HCT116 (cell line): ENCODE results near the gene MTSS2. TPM values are rescaled to one million over a fixed set of nuclear protein-coding genes. Genes with fewer than 3 reads are reported as not detected.

Experiments
- ATAC-seq: fragments of 200-7000 bp; cut with Tn5 transposase; 2 replicates; pipeline ENCODE4 v1.9.1; 2020; ENCODE audit warnings: mild to moderate bottlenecking, moderate library complexity
- BruUV-seq: library from RNA; stranded (reverse); fragments of 400-500 nt; replicated peaks from 2 replicates; lab custom pipeline; 2021; lab: Mats Ljungman, UMichigan
- CTCF ChIA-PET: fragments of 300-600 bp; sonication (Branson Sonifier 250); formaldehyde crosslinking; loops from one replicate; lab custom pipeline; 2021; ENCODE audit warnings: antibody characterized with exemption; lab: Charles Lee
- POLR2A ChIA-PET: fragments of 300-600, 350-600 bp; sonication (Branson Sonifier 250); formaldehyde crosslinking; loops from one replicate; lab custom pipeline; 2021; ENCODE audit warnings: antibody characterized with exemption; lab: Charles Lee
- RAD21 ChIA-PET, 2 experiments: fragments of 300-600 bp; sonication (Branson Sonifier 250); formaldehyde crosslinking; loops; one replicate each; lab custom pipeline; 2023; ENCODE audit warnings: low total read pairs in 2 of 2; ENCODE audit not compliant: uncharacterized antibody in 2 of 2, unreplicated experiment in 2 of 2, low non-redundant PET in 1 of 2; lab: Charles Lee
- DNase-seq: peaks from one replicate; pipeline ENCODE4 v3.0.0-alpha.2; 2010; ENCODE audit warnings: low read depth, low spot score
- H2AFZ ChIP-seq: fragments of 200-600 bp; shearing (Covaris generic), sonication (generic); 2 replicates; pipeline ENCODE4 v1.6.1; 2017; ENCODE audit warnings: low read depth, mixed run types, mixed read lengths, antibody characterized with exemption, low read length; ENCODE audit not compliant: poor library complexity, severe bottlenecking
- H3K27ac ChIP-seq: 2 replicates; pipeline ENCODE4 v1.5.1; 2012; ENCODE audit warnings: low read depth, low read length
- H3K27me3 ChIP-seq: fragments of 200-600 bp; sonication (generic); 2 replicates; pipeline ENCODE4 v1.6.1; 2016; ENCODE audit warnings: mixed run types, low read length, mixed read lengths; ENCODE audit not compliant: insufficient read depth
- H3K36me3 ChIP-seq, 2 experiments: fragments of 200-500 bp in 1 of 2; fragments of 200-600 bp in 1 of 2; sonication (Bioruptor generic) in 1 of 2; sonication (generic) in 1 of 2; 2 replicates each; pipeline versions ENCODE4 v1.5.1 to v1.6.1; 2014 to 2016; ENCODE audit warnings: low read length in 2 of 2, inconsistent platforms in 1 of 2, mixed read lengths in 1 of 2, mixed run types in 1 of 2; ENCODE audit not compliant: insufficient read depth in 2 of 2, control insufficient read depth in 1 of 2
- H3K4me1 ChIP-seq, 2 experiments: fragments of 200-600 bp in 1 of 2; sonication (generic) in 1 of 2; 2 replicates each; pipeline versions ENCODE4 v1.5.1 to v1.6.1; 2012 to 2017; ENCODE audit warnings: low read length in 2 of 2, inconsistent platforms in 1 of 2, mild to moderate bottlenecking in 1 of 2, mixed read lengths in 1 of 2, mixed run types in 1 of 2, moderate library complexity in 1 of 2; ENCODE audit not compliant: insufficient read depth in 2 of 2, control insufficient read depth in 1 of 2
- H3K4me2 ChIP-seq: fragments of 200-600 bp; sonication (generic); 2 replicates; pipeline ENCODE4 v1.6.1; 2017; ENCODE audit warnings: mixed run types, low read length, mixed read lengths
- H3K4me3 ChIP-seq, 2 experiments: fragments of 200-600 bp in 1 of 2; sonication (generic) in 1 of 2; replicated peaks in 1 of 2; 2 replicates each; pipeline ENCODE4 v1.5.1; 2011 to 2016; ENCODE audit warnings: low read length in 2 of 2, control low read depth in 1 of 2, low read depth in 1 of 2, mild to moderate bottlenecking in 1 of 2, mixed read lengths in 1 of 2, mixed run types in 1 of 2
- H3K79me2 ChIP-seq: fragments of 200-600 bp; sonication (generic); 2 replicates; pipeline ENCODE4 v1.6.1; 2017; ENCODE audit warnings: mild to moderate bottlenecking, mixed run types, low read length, moderate library complexity, mixed read lengths; ENCODE audit not compliant: insufficient read depth
- H3K9ac ChIP-seq: fragments of 200-600 bp; sonication (generic); 2 replicates; pipeline ENCODE4 v1.6.1; 2016; ENCODE audit warnings: low read length, mixed read lengths
- H3K9me2 ChIP-seq: fragments of 200-600 bp; sonication (generic), shearing (Covaris generic); 2 replicates; pipeline ENCODE4 v1.6.1; 2017; ENCODE audit warnings: mixed run types, mild to moderate bottlenecking, moderate library complexity; ENCODE audit not compliant: insufficient read depth
- H3K9me3 ChIP-seq, 2 experiments: fragments of 200-500 bp in 1 of 2; fragments of 200-600 bp in 1 of 2; sonication (Bioruptor generic) in 1 of 2; sonication (generic) in 1 of 2; 2 replicates each; pipeline ENCODE4 v1.6.1; 2014 to 2017; ENCODE audit warnings: low read length in 2 of 2, mixed read lengths in 2 of 2, inconsistent platforms in 1 of 2, low read depth in 1 of 2, mild to moderate bottlenecking in 1 of 2, mixed run types in 1 of 2, moderate library complexity in 1 of 2; ENCODE audit not compliant: control insufficient read depth in 1 of 2, insufficient read depth in 1 of 2
- H4K20me1 ChIP-seq: fragments of 200-600 bp; sonication (generic), shearing (Covaris generic); 2 replicates; pipeline ENCODE4 v1.6.1; 2017; ENCODE audit warnings: mixed run types, mild to moderate bottlenecking, moderate library complexity; ENCODE audit not compliant: insufficient read depth
- CBX3 ChIP-seq: IDR thresholded peaks from 2 replicates; pipeline ENCODE4 v1.6.1; 2012; ENCODE audit warnings: low read depth
- CEBPB ChIP-seq: IDR thresholded peaks from 2 replicates; pipeline ENCODE4 v1.6.1; 2012; ENCODE audit warnings: low read depth
- FOSL1 ChIP-seq: IDR thresholded peaks from 2 replicates; pipeline ENCODE4 v1.6.1; 2012; ENCODE audit warnings: low read depth
- POLR2AphosphoS5 ChIP-seq: IDR thresholded peaks from 2 replicates; pipeline ENCODE4 v1.6.1; 2011; ENCODE audit warnings: mild to moderate bottlenecking, low read depth, low read length, moderate library complexity
- RAD21 ChIP-seq: IDR thresholded peaks from 2 replicates; pipeline ENCODE4 v1.6.1; 2012; ENCODE audit warnings: low read depth, mild to moderate bottlenecking
- REST ChIP-seq: IDR thresholded peaks from 2 replicates; pipeline ENCODE4 v1.6.1; 2012; ENCODE audit warnings: low read depth
- SIN3A ChIP-seq: IDR thresholded peaks from 2 replicates; pipeline ENCODE4 v1.6.1; 2012; ENCODE audit warnings: low read depth
- SRF ChIP-seq: IDR thresholded peaks from 2 replicates; pipeline ENCODE4 v1.6.1; 2012; ENCODE audit warnings: low read depth
- ZBTB33 ChIP-seq: IDR thresholded peaks from 2 replicates; pipeline ENCODE4 v1.6.1; 2011; ENCODE audit warnings: mild to moderate bottlenecking, low read length, moderate library complexity; ENCODE audit not compliant: insufficient replicate concordance; ENCODE audit errors: extremely low read depth
- ZFX ChIP-seq: fragments of 450-650 bp; IDR thresholded peaks from 2 replicates; pipeline ENCODE4 v1.6.1; 2017
- ZNF274 ChIP-seq: fragments of 200-500 bp; sonication (Bioruptor generic); IDR thresholded peaks from 2 replicates; pipeline ENCODE4 v1.6.1; 2014; ENCODE audit warnings: mild to moderate bottlenecking, low read depth, low read length, inconsistent platforms
- intact Hi-C: fragments of 100-400 bp; cut with micrococcal nuclease; formaldehyde crosslinking; loops from 2 replicates; pipeline ENCODE4 v1.10.0; 2022
- total RNA-seq: library from RNA; stranded (reverse); gene quantifications from one replicate; pipeline ENCODE4 v1.2.1, GENCODE V29; 2021; ENCODE audit not compliant: unreplicated experiment

The MTSS2 gene
- total RNA-seq, 1 experiment from 2014 or later, result 41.8 TPM

- BruUV-seq, result no TSS peak
- H2AFZ ChIP-seq, result no peak overlapping the region
- DNase-seq (no peak), ATAC-seq (no peak)
- CTCF ChIA-PET, result no interaction called here
- peaks cover 6 to 16% of the 10 kb centered on the region in 2 experiments for H3K4me1 ChIP-seq
- no peak overlapping the region for H3K27ac ChIP-seq
- intact Hi-C loops, result no loop called here
- H4K20me1 ChIP-seq, result no peaks in the 10 kb centered on the region
- no peaks in the 10 kb centered on the region for H3K79me2 ChIP-seq
- no peaks in the 10 kb centered on the region for H3K9me3 ChIP-seq
- H3K9me2 ChIP-seq, result no peaks in the 10 kb centered on the region
- H3K4me2 ChIP-seq, result 0 out of 2 replicates have a peak overlapping the region, but pooled peaks have one; percentile 30
- TF ChIP-seq RAD21 (no peak), ZFX (no peak), CBX3 (no peak), ZNF274 (no peak)
- RAD21 ChIA-PET, result no interaction called here
- no peak overlapping the region for H3K9ac ChIP-seq
- no peaks in the 10 kb centered on the region for H3K27me3 ChIP-seq
- H3K4me3 ChIP-seq, result no peak overlapping the region
- POLR2A ChIA-PET, result no interaction called here
- no peaks in the 10 kb centered on the region for H3K36me3 ChIP-seq
Observed at GRCh38 chr16:70714581-70715054, 28.8 kb upstream of the MTSS2 start.

GRCh38 chr16:70713824-70714223, 28.0 kb upstream of the MTSS2 start:
- Histone ChIP-seq H2AFZ (no peak overlapping the region), H3K79me2 (no peaks in the 10 kb centered on the region), H3K9me3 (no peaks in the 10 kb centered on the region), H3K27ac (no peak overlapping the region), H3K4me1 (peaks cover 6 to 16% of the 10 kb centered on the region in 2 experiments), H3K9me2 (no peaks in the 10 kb centered on the region), H3K9ac (no peak overlapping the region), H3K4me3 (no peak overlapping the region), H3K27me3 (no peaks in the 10 kb centered on the region), H4K20me1 (no peaks in the 10 kb centered on the region), H3K36me3 (no peaks in the 10 kb centered on the region), H3K4me2 (no peak overlapping the region)
- BruUV-seq, result no TSS peak
- intact Hi-C loops, result no loop called here
- ChIA-PET POLR2A (no interaction called here), CTCF (no interaction called here), RAD21 (no interaction called here)
- ATAC-seq, result no peak
- no peak for DNase-seq
- TF ChIP-seq CBX3, result no peak
- TF ChIP-seq ZNF274, result no peak
- no peak for TF ChIP-seq SIN3A
- TF ChIP-seq REST, result no peak
- TF ChIP-seq ZFX, result no peak
- TF ChIP-seq SRF, result no peak
- TF ChIP-seq POLR2AphosphoS5, result no peak
- no peak for TF ChIP-seq ZBTB33
- TF ChIP-seq CEBPB, result no peak
- no peak for TF ChIP-seq FOSL1
